Right cardiac atrium (tissue), 5 donors: ENCODE measurements around the gene TMEM158. TPM values are rescaled to one million over a fixed set of nuclear protein-coding genes. Genes with fewer than 3 reads are reported as not detected.

ENCODE experiments used
- ATAC-seq, 2 donors: fragments of 200-7000 bp; cut with Tn5 transposase; one replicate each; pipeline versions ENCODE4 v1.8.0 to v1.9.1; 2020; ENCODE audit warnings: moderate library complexity in 2 of 2, mild to moderate bottlenecking in 1 of 2
- DNase-seq, 3 donors: peaks; one replicate each; pipeline ENCODE4 v3.0.0-alpha.2; 2020
- H3K27ac ChIP-seq: one replicate; pipeline ENCODE4 v1.5.1; 2013; ENCODE audit warnings: mild to moderate bottlenecking, low read length, control low read depth, moderate library complexity
- H3K27me3 ChIP-seq: one replicate; pipeline ENCODE4 v1.6.1; 2013; ENCODE audit not compliant: control insufficient read depth, insufficient read depth
- H3K4me1 ChIP-seq: one replicate; pipeline ENCODE4 v1.6.1; 2013; ENCODE audit warnings: low read length; ENCODE audit not compliant: control insufficient read depth, insufficient read depth
- H3K4me3 ChIP-seq: one replicate; pipeline ENCODE4 v1.5.1; 2013; ENCODE audit warnings: low read length, control low read depth
- H3K9me3 ChIP-seq: one replicate; pipeline ENCODE4 v1.6.1; 2013; ENCODE audit warnings: low read length; ENCODE audit not compliant: control insufficient read depth
- WGBS: extraction: QIAGEN DNeasy Blood & Tissue Kit; methylation state at CpG from one replicate; pipeline ENCODE4 v1.1.7; 2013; 5-methylcytosine and 5-hydroxymethylcytosine counted together
- intact Hi-C, 4 donors: fragments of 100-400 bp; cut with DNase I; formaldehyde crosslinking; loops; one replicate each; pipeline versions ENCODE4 v1.11.0 to v1.14.0; 2022 to 2023
- polyA plus RNA-seq: library from polyadenylated mRNA; stranded (reverse); fragments of 200-250 nt; gene quantifications from one replicate; pipeline ENCODE4 v1.2.3, GENCODE V29; 2013
- total RNA-seq, 4 donors: library from RNA; stranded (reverse); fragmentation: NEBNext Ultra II Directional; extraction: Animal tissue kit (Norgen Biotek cat#: 25700); gene quantifications; one replicate each; pipeline ENCODE4 v1.2.1, GENCODE V29; 2021
- donor health status: healthy with polysubstance abuse.
- donor health status: DM: no; HTN: yes; CAD: no.
- donor health status: DM: no; HTN: no; CAD: no.
- donor health status: DM: no; HTN: yes; CAD: no; lungs with severe emphysema.
- donor health status: DM: yes; HTN: yes; CAD: no.

The TMEM158 gene
- total and polyA plus RNA-seq, 5 donors = 0.12 to 0.39 (median 0.19) TPM; not detected in 1

GRCh38 chr3:45215466-45215865 is 10.6 kb downstream of the TMEM158 start:
- Histone ChIP-seq H3K4me3 (no peak overlapping the region), H3K27me3 (no peaks in the 10 kb centered on the region), H3K27ac (no peak overlapping the region), H3K4me1 (no peaks in the 10 kb centered on the region), H3K9me3 (no peaks in the 10 kb centered on the region)
- intact Hi-C loops = no loop called here
- no peak for DNase-seq
- WGBS = 77% methylated on average over 4 of the region's 4 CpGs
- ATAC-seq = no peak

GRCh38 chr3:45214061-45214680 is 11.9 kb downstream of the TMEM158 start:
- ATAC-seq (no peak), DNase-seq (no peak)
- no peaks in the 10 kb centered on the region for H3K4me1 ChIP-seq
- H3K9me3 ChIP-seq = no peaks in the 10 kb centered on the region
- intact Hi-C loops = no loop called here
- no peaks in the 10 kb centered on the region for H3K27me3 ChIP-seq
- no peak overlapping the region for H3K4me3 ChIP-seq
- 73% methylated on average over 10 of the region's 10 CpGs for WGBS
- no peak overlapping the region for H3K27ac ChIP-seq

DNA sequence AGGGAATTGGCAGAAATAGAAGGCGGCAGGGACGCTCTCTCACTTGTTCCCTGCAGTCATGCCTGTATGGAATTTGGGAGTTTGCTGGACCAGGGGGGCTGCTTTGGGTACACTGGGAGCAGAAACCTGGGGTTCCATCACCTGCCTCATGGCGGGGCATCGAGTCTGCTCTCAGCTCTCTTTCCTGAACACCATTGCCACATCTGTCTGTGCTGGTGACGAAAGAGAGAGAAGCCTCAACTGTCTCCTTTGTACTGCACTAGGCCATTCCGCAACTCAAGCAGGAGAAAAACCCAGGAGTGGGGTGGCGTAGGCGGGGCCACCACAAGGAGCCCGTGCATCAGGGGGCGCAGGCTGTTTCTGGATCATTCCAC is 14.0 kb downstream of the TMEM158 start:
- DNase-seq (no peak), ATAC-seq (no peak)
- 79% methylated on average over 10 of the region's 10 CpGs for WGBS
- intact Hi-C loops = no loop called here
- Histone ChIP-seq H3K27me3 (no peaks in the 10 kb centered on the region), H3K27ac (no peak overlapping the region), H3K4me1 (no peaks in the 10 kb centered on the region), H3K4me3 (no peak overlapping the region), H3K9me3 (no peaks in the 10 kb centered on the region)

DNA sequence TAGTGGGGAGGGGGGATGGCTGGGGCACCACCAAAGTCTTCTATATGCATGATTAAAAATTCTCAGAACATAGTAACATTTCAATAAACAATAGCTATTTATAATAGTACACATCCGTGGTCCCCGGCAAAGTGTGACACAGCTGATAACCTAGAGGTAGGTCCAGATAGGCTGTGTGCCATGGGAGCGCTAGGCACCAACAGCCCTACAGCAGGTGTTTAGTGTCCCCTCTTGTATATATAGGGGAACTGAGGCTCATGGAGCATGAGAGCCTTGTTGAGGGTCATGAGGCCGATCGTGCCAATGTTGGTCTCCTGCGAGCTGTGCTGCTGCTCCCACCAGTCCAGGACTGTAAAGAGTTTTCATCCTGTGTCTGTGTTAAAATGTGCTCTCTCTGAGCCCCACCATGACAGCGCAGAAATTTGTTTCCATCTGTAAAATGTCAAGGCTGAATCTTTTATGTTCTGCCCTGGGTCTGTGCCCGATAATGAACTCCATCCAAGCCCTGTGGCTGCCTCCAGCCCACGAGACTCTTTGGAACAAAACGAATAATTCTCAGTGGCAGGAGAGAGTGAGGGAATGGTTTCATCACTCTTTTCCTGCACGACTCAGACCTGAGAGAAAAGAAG is 14.5 kb downstream of the TMEM158 start:
- intact Hi-C loops = loop anchor here in 3 of 4 donors (2.0 kb wide), 2 partner anchors 169 to 171 kb away; no protein-coding TSS in a partner anchor
- no peaks in the 10 kb centered on the region for H3K9me3 ChIP-seq
- H3K27me3 ChIP-seq = no peaks in the 10 kb centered on the region
- WGBS = 48% methylated on average over 11 of the region's 11 CpGs
- ATAC-seq (no peak), DNase-seq (no peak)
- no peaks in the 10 kb centered on the region for H3K4me1 ChIP-seq
- H3K4me3 ChIP-seq = no peak overlapping the region
- H3K27ac ChIP-seq = no peak overlapping the region

GRCh38 chr3:45210308-45211041 is 15.6 kb downstream of the TMEM158 start:
- Histone ChIP-seq H3K27me3 (no peaks in the 10 kb centered on the region), H3K4me3 (no peak overlapping the region)
- ATAC-seq = peak; percentile 93 to 94

GRCh38 chr3:45209526-45209925 is 16.6 kb downstream of the TMEM158 start:
- no peaks in the 10 kb centered on the region for H3K9me3 ChIP-seq
- H3K27ac ChIP-seq = no peak overlapping the region
- intact Hi-C loops = loop anchor here in 1 of 4 donors (2.0 kb wide), 1 partner anchor 169 kb away; no protein-coding TSS in a partner anchor
- DNase-seq (no peak), ATAC-seq (no peak)
- no peaks in the 10 kb centered on the region for H3K27me3 ChIP-seq
- WGBS = 72% methylated on average over 3 of the region's 3 CpGs
- H3K4me3 ChIP-seq = no peak overlapping the region
- no peaks in the 10 kb centered on the region for H3K4me1 ChIP-seq

More at GRCh38 chr3:45210308-45211041, 15.6 kb downstream of the TMEM158 start:
- Histone ChIP-seq H3K27ac (no peak overlapping the region), H3K4me1 (no peaks in the 10 kb centered on the region), H3K9me3 (no peaks in the 10 kb centered on the region)
- peak; percentile 83 to 93 (median 92) for DNase-seq
- intact Hi-C loops = loop anchor here in 3 of 4 donors (2.0 kb wide), 2 partner anchors 168 to 170 kb away; no protein-coding TSS in a partner anchor
- 16% methylated on average over 14 of the region's 14 CpGs for WGBS

DNA sequence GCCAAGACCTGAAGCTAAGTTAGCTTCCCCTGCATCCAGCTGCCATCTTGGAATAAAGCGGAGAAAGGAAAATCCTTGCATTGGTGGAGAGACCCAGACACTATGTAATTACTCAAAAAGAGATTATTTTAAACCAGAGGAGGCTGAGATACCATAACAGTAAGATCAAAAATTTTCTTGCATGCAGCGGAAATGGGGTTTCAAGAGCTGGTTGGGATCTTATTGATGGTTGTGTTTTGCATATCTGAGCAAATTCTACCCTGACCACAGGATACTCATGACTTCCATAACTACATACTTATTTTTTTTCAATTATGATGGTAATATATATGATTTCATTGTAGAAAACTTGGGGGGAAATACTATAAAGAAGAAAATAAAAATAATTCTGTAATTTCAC is 17.5 kb downstream of the TMEM158 start:
- WGBS = 97% methylated on average over 2 of the region's 2 CpGs
- H3K4me1 ChIP-seq = no peaks in the 10 kb centered on the region
- no peak for ATAC-seq
- no peak for DNase-seq
- intact Hi-C loops = loop anchor here in 1 of 4 donors (2.0 kb wide), 1 partner anchor 168 kb away; no protein-coding TSS in a partner anchor
- no peak overlapping the region for H3K4me3 ChIP-seq
- no peaks in the 10 kb centered on the region for H3K27me3 ChIP-seq
- no peaks in the 10 kb centered on the region for H3K9me3 ChIP-seq
- H3K27ac ChIP-seq = no peak overlapping the region

DNA sequence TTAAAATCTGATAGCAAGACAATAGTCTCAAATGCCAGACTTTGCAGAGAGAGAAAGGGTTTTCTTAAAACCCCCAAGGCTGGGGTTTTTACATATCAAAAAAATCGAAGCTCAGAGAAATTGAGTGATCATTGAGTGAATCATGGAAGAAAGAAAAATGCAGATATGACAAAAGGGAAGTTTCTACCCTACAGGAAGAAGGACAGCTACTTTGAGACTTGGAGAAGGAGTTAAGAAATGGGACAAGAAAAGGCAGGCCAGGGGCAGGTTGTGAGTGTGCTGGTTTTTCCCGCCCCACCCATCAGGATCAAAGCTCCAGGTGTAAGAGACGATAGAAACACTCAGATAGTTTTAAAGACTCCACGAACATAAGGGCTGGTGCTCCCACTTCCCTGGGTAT is 18.6 kb downstream of the TMEM158 start:
- WGBS = 75% methylated on average over 4 of the region's 4 CpGs
- Histone ChIP-seq H3K27me3 (no peaks in the 10 kb centered on the region), H3K27ac (no peak overlapping the region), H3K9me3 (no peaks in the 10 kb centered on the region), H3K4me1 (no peaks in the 10 kb centered on the region), H3K4me3 (no peak overlapping the region)
- ATAC-seq (no peak), DNase-seq (no peak)
- intact Hi-C loops = no loop called here

GRCh38 chr3:45205126-45205525 is 21.0 kb downstream of the TMEM158 start:
- intact Hi-C loops = no loop called here
- Histone ChIP-seq H3K27me3 (no peaks in the 10 kb centered on the region), H3K4me1 (no peaks in the 10 kb centered on the region), H3K27ac (no peak overlapping the region), H3K4me3 (no peak overlapping the region), H3K9me3 (no peaks in the 10 kb centered on the region)
- DNase-seq = no peak
- ATAC-seq = no peak

- no peak for ATAC-seq
- no peak for DNase-seq
- Histone ChIP-seq H3K9me3 (no peaks in the 10 kb centered on the region), H3K4me3 (no peak overlapping the region), H3K27me3 (no peaks in the 10 kb centered on the region), H3K4me1 (no peaks in the 10 kb centered on the region), H3K27ac (no peak overlapping the region)
- 39% methylated on average over 3 of the region's 3 CpGs for WGBS
- intact Hi-C loops = no loop called here
Measured at GRCh38 chr3:45204136-45204535, 22.0 kb downstream of the TMEM158 start.
